IPS DF 6.9 (cell line): ENCODE results near the gene RPL41.

Experiments
- DNase-seq: peaks from one replicate; pipeline ENCODE4 v3.0.0-alpha.2; 2013; ENCODE audit warnings: low read depth, low spot score
- H3K27ac ChIP-seq: one replicate; pipeline ENCODE4 v1.5.1; 2013; ENCODE audit warnings: low read length, control low read depth
- H3K27me3 ChIP-seq: 2 replicates; pipeline ENCODE4 v1.6.1; 2013; ENCODE audit warnings: mild to moderate bottlenecking, low read length; ENCODE audit not compliant: control insufficient read depth, insufficient read depth
- H3K36me3 ChIP-seq: 2 replicates; pipeline ENCODE4 v1.6.1; 2013; ENCODE audit warnings: low read length; ENCODE audit not compliant: control insufficient read depth, insufficient read depth
- H3K4me1 ChIP-seq: 2 replicates; pipeline ENCODE4 v1.6.1; 2013; ENCODE audit warnings: low read length; ENCODE audit not compliant: control insufficient read depth, insufficient read depth
- H3K4me3 ChIP-seq: 2 replicates; pipeline ENCODE4 v1.5.1; 2013; ENCODE audit warnings: mild to moderate bottlenecking, low read length
- H3K9me3 ChIP-seq: 2 replicates; pipeline ENCODE4 v1.6.1; 2013; ENCODE audit warnings: low read length, inconsistent platforms; ENCODE audit not compliant: control insufficient read depth, insufficient read depth
- WGBS: extraction: QIAGEN DNeasy Blood & Tissue Kit; methylation state at CpG from one replicate; pipeline ENCODE4 v1.1.7; 2013; ENCODE audit warnings: mixed read lengths, missing lambda C conversion rate; ENCODE audit not compliant: insufficient read length, insufficient coverage; 5-methylcytosine and 5-hydroxymethylcytosine counted together

Gene RPL41

DNA sequence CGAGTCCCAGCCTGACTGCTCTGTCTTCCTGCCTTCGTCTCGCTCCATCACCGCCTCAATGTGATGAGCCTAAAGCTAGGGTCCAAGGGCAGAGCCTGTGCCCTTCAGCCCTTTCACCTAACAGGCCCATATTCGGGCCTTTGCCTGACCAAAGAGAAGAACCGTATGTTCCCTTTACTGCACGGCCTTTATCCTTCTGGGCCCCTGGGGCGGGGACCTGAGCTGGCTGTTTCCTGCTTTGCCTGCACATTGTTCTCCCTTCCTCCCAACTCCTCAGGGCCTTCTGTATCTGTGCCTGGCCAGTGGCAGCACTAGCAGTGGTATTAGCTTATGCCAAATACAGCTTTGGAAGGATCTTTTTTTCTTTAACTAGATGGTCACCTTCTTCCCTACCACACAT lies 27.4 kb downstream of the RPL41 start:
- no peak for DNase-seq
- Histone ChIP-seq H3K27ac (no peak overlapping the region), H3K4me3 (no peak overlapping the region), H3K36me3 (peaks cover 24% of the 10 kb centered on the region), H3K4me1 (no peaks in the 10 kb centered on the region), H3K27me3 (no peaks in the 10 kb centered on the region), H3K9me3 (no peaks in the 10 kb centered on the region)
- no CpG with 5 or more reads among the region's 8 CpGs for WGBS

DNA sequence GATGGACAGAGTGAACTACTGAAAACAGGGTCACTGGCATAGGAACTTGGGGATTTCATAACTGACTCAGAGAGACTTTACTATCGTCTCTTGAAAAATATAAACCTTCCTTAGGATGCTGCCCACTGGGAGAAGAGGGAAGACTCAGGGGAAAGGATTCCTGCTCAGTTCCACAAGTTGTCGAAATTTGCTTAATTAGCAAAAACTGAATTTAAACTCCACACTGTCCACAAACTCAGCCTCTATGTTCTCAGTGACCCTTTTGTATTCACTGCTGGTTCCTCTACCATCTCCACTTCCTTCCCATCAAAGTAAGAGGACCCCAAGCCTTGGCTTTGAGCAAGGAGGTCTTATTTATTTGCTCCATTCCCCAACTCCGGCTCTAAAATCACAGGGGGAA lies 28.8 kb downstream of the RPL41 start:
- H3K4me1 ChIP-seq = no peaks in the 10 kb centered on the region
- H3K36me3 ChIP-seq = peaks cover 24% of the 10 kb centered on the region
- DNase-seq = no peak
- WGBS = no CpG with 5 or more reads among the region's 3 CpGs
- H3K27ac ChIP-seq = no peak overlapping the region
- no peak overlapping the region for H3K4me3 ChIP-seq
- H3K9me3 ChIP-seq = no peaks in the 10 kb centered on the region
- no peaks in the 10 kb centered on the region for H3K27me3 ChIP-seq

DNA sequence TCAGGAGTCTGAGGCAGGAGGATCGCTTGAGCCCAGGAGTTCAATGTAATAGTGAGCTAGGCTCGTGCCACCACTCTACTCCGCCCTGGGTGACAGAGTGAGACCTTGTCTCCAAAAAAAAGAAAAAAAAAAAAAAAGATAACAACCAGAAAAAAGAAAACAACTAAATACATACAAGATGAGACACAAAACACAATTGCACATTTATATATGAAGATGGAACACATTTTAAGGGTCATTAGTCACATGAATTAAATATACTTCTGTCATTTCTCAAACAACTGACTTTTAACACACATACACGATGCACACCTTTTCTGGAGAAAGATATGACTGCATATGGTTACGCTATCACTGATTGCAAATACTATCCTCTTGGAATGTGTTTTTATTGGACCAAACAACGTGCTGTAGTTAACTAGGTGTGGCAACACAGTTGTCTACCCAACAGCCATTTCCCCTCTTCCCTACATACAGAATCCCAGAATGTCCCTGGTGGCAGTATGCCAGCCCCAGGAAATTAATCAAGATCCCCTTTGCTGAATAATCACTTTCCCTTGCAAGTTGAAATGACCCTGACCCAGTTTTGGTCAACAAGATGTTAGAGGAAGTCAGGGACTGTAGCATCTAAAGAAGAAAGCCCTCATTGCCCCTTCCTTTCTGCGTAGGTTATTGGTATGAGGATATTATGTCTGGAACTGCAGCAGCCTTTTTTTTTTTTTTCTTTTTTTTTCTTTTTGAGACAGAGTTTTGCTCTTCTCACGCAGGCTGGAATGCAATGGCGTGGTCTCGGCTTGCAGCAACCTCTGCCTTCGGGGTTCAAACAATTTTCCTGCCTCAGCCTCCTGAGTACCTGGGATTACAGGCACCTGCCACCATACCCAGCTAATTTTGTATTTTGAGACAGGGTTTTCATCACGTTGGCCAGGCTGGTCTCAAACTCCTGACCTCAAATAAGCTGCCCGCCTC lies 30.3 kb downstream of the RPL41 start:
- DNase-seq = no peak
- peaks cover 18% of the 10 kb centered on the region for H3K36me3 ChIP-seq
- no peaks in the 10 kb centered on the region for H3K4me1 ChIP-seq
- H3K27me3 ChIP-seq = no peaks in the 10 kb centered on the region
- no CpG with 5 or more reads among the region's 13 CpGs for WGBS
- H3K4me3 ChIP-seq = no peak overlapping the region
- H3K9me3 ChIP-seq = no peaks in the 10 kb centered on the region
- no peak overlapping the region for H3K27ac ChIP-seq

GRCh38 chr12:56150563-56150962 lies 34.1 kb downstream of the RPL41 start:
- DNase-seq = no peak
- no CpG with 5 or more reads among the region's 3 CpGs for WGBS
- no peak overlapping the region for H3K27ac ChIP-seq
- H3K4me3 ChIP-seq = no peak overlapping the region
- H3K27me3 ChIP-seq = no peaks in the 10 kb centered on the region
- H3K36me3 ChIP-seq = peaks cover 4% of the 10 kb centered on the region; the same call in 1 of the 2 replicates
- no peaks in the 10 kb centered on the region for H3K9me3 ChIP-seq
- no peaks in the 10 kb centered on the region; the same call in 1 of the 2 replicates for H3K4me1 ChIP-seq

GRCh38 chr12:56151672-56152131 lies 35.3 kb downstream of the RPL41 start:
- no peak for DNase-seq

GRCh38 chr12:56152132-56152755 lies 35.8 kb downstream of the RPL41 start, which contains the start of gene MYL6B:
Gene MYL6B, plus strand, starts transcription at chr12:56152587. Its CDS starts 1,332 bp downstream, at chr12:56153919.
- Histone ChIP-seq H3K9me3 (no peaks in the 10 kb centered on the region), H3K4me1 (no peaks in the 10 kb centered on the region; the same call in 1 of the 2 replicates), H3K36me3 (peaks cover 4% of the 10 kb centered on the region; the same call in 1 of the 2 replicates), H3K27me3 (no peaks in the 10 kb centered on the region), H3K4me3 (peak within 1 kb of the TSS; percentile 86; the same call in 1 of the 2 replicates), H3K27ac (no peak within 1 kb of the TSS)
- DNase-seq = peak; percentile 81
- no CpG with 5 or more reads among the region's 37 CpGs for WGBS

More at GRCh38 chr12:56151672-56152131, 35.3 kb downstream of the RPL41 start:
- Histone ChIP-seq H3K4me3 (peak overlapping the region; percentile 86; the same call in 1 of the 2 replicates), H3K27me3 (no peaks in the 10 kb centered on the region), H3K27ac (no peak overlapping the region), H3K36me3 (peaks cover 4% of the 10 kb centered on the region; the same call in 1 of the 2 replicates), H3K9me3 (no peaks in the 10 kb centered on the region), H3K4me1 (no peaks in the 10 kb centered on the region; the same call in 1 of the 2 replicates)
- no CpG with 5 or more reads among the region's 12 CpGs for WGBS

DNA sequence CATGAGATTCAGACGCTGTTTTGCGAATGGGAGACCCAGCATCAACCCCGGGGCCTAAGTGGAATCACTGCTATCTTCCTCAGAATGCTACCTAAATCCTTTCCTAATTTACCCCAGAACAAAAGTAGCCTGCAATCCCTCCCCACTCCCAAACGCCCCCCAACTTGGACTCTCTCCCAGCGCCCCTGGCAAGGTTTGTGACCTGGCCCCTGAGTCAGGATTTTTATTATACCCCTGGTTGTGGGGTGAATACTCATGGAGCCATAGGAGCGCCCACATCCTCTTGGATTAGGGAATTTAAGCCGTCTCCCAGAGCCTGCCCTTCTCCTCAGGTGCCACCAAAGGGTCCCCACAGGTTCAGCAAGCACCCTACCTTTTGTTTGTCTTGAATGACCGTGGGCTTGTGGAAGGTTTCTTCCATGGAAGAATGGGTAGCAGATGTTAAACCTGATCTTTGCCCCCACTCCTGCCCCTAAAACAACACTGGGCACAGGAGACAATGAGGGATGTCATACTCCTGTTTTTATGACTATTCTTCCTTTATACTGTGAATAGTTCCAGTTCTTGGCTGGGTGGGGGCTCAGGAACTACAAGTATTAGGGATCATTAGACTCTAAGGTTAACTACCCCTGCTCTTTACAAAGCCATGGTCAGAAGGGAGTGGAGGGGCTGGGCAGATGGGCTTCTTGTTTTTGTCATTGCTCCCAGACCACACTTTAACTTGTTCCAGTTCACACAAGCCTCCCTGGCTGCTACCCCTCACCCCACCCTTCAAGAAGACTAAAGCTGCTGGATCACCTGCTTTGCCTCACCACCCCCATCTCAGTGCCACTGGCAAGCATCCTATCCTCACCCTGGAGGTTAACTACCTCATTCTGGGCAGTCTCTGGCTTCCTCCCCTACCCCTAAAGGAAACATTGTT lies 36.6 kb downstream of the RPL41 start:
- no peaks in the 10 kb centered on the region for H3K27me3 ChIP-seq
- H3K36me3 ChIP-seq = peaks cover 4% of the 10 kb centered on the region; the same call in 1 of the 2 replicates
- WGBS = no CpG with 5 or more reads among the region's 8 CpGs
- peak overlapping the region; percentile 86; the same call in 1 of the 2 replicates for H3K4me3 ChIP-seq
- H3K9me3 ChIP-seq = no peaks in the 10 kb centered on the region
- no peak for DNase-seq
- no peaks in the 10 kb centered on the region; the same call in 1 of the 2 replicates for H3K4me1 ChIP-seq
- H3K27ac ChIP-seq = no peak overlapping the region

DNA sequence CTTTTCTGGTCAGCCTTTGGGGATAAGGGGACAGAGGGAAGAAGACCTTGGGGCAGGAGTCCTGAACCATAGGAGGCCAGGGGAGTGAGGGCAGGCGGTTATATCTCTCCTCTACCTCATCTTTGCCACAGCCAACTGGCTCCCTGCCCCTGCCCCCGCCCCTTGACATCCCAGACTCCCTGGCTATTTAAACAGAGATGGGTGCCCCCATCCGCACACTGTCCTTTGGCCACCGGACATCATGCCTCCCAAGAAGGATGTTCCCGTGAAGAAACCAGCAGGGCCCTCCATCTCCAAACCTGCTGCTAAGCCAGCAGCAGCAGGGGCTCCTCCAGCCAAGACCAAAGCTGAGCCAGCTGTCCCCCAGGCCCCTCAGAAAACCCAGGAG lies 37.2 kb downstream of the RPL41 start:
- H3K27ac ChIP-seq = no peak overlapping the region
- no peaks in the 10 kb centered on the region for H3K27me3 ChIP-seq
- no peak for DNase-seq
- no peaks in the 10 kb centered on the region for H3K9me3 ChIP-seq
- H3K4me3 ChIP-seq = no peak overlapping the region
- H3K36me3 ChIP-seq = peaks cover 4% of the 10 kb centered on the region; the same call in 1 of the 2 replicates
- no peaks in the 10 kb centered on the region; the same call in 1 of the 2 replicates for H3K4me1 ChIP-seq
- no CpG with 5 or more reads among the region's 5 CpGs for WGBS

- Histone ChIP-seq H3K36me3 (peaks cover 4% of the 10 kb centered on the region; the same call in 1 of the 2 replicates), H3K9me3 (no peaks in the 10 kb centered on the region), H3K27me3 (no peaks in the 10 kb centered on the region), H3K4me1 (no peaks in the 10 kb centered on the region; the same call in 1 of the 2 replicates), H3K4me3 (no peak overlapping the region), H3K27ac (no peak overlapping the region)
- WGBS = no CpG with 5 or more reads among the region's 1 CpG
- no peak for DNase-seq
Observed at GRCh38 chr12:56154246-56154771, 37.9 kb downstream of the RPL41 start.
